HL-60 (cell line): Measurements from ENCODE around the gene MRPS34.

ENCODE experiments used
- CTCF ChIP-seq: IDR thresholded peaks from one replicate; pipeline ENCODE4 v1.5.1; 2011; ENCODE audit warnings: low read length, control low read depth, inconsistent platforms; ENCODE audit not compliant: insufficient read depth
- GABPA ChIP-seq: IDR thresholded peaks from 2 replicates; pipeline ENCODE4 v1.6.1; 2012; ENCODE audit warnings: low read depth
- POLR2AphosphoS5 ChIP-seq: IDR thresholded peaks from 2 replicates; pipeline ENCODE4 v1.6.1; 2012; ENCODE audit warnings: low read depth
- REST ChIP-seq: IDR thresholded peaks from 2 replicates; pipeline ENCODE4 v1.6.1; 2012; ENCODE audit warnings: low read depth; ENCODE audit not compliant: insufficient replicate concordance
- SPI1 ChIP-seq: IDR thresholded peaks from 2 replicates; pipeline ENCODE4 v1.6.1; 2012; ENCODE audit warnings: low read depth, mild to moderate bottlenecking, borderline replicate concordance

- TF ChIP-seq CTCF (peak; percentile 64), SPI1 (no peak), POLR2AphosphoS5 (no peak), GABPA (no peak), REST (no peak)
These were observed 39.8 kb upstream of the MRPS34 start for GRCh38 chr16:1812732-1813163.
